Measurements from ENCODE around the gene TM2D1.

The TM2D1 gene

DNA sequence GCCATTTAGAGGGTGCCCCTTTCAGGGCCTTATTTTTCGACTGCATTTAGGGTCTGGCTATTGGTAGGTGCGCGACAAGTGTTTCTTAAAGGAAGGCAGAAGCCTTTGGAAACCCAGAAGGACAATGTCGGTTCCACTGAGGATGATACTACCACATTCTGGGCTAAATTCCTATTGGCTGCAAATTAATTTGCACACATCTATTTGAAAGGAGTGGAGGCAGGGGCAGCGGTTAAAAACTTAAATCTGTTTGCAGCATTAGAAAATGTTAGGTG lies 18.4 kb upstream of the TM2D1 start:
- H3K4me3 ChIP-seq (replicated peaks; ENCODE audit: insufficient read depth, low read length) = no peak overlapping the region
- TF ChIP-seq, protein P1, sequence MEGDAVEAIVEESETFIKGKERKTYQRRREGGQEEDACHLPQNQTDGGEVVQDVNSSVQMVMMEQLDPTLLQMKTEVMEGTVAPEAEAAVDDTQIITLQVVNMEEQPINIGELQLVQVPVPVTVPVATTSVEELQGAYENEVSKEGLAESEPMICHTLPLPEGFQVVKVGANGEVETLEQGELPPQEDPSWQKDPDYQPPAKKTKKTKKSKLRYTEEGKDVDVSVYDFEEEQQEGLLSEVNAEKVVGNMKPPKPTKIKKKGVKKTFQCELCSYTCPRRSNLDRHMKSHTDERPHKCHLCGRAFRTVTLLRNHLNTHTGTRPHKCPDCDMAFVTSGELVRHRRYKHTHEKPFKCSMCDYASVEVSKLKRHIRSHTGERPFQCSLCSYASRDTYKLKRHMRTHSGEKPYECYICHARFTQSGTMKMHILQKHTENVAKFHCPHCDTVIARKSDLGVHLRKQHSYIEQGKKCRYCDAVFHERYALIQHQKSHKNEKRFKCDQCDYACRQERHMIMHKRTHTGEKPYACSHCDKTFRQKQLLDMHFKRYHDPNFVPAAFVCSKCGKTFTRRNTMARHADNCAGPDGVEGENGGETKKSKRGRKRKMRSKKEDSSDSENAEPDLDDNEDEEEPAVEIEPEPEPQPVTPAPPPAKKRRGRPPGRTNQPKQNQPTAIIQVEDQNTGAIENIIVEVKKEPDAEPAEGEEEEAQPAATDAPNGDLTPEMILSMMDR (IDR thresholded peaks at IDR 0.05; ENCODE audit: insufficient read depth, low read length) = no peak
- no peak for TF ChIP-seq POLR2AphosphoS5 (IDR thresholded peaks at IDR 0.05; ENCODE audit: low read depth)
- TF ChIP-seq, protein P2, sequence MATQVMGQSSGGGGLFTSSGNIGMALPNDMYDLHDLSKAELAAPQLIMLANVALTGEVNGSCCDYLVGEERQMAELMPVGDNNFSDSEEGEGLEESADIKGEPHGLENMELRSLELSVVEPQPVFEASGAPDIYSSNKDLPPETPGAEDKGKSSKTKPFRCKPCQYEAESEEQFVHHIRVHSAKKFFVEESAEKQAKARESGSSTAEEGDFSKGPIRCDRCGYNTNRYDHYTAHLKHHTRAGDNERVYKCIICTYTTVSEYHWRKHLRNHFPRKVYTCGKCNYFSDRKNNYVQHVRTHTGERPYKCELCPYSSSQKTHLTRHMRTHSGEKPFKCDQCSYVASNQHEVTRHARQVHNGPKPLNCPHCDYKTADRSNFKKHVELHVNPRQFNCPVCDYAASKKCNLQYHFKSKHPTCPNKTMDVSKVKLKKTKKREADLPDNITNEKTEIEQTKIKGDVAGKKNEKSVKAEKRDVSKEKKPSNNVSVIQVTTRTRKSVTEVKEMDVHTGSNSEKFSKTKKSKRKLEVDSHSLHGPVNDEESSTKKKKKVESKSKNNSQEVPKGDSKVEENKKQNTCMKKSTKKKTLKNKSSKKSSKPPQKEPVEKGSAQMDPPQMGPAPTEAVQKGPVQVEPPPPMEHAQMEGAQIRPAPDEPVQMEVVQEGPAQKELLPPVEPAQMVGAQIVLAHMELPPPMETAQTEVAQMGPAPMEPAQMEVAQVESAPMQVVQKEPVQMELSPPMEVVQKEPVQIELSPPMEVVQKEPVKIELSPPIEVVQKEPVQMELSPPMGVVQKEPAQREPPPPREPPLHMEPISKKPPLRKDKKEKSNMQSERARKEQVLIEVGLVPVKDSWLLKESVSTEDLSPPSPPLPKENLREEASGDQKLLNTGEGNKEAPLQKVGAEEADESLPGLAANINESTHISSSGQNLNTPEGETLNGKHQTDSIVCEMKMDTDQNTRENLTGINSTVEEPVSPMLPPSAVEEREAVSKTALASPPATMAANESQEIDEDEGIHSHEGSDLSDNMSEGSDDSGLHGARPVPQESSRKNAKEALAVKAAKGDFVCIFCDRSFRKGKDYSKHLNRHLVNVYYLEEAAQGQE (IDR thresholded peaks at IDR 0.05; ENCODE audit: insufficient replicate concordance, low read depth) = no peak
- TF ChIP-seq SPI1 (IDR thresholded peaks at IDR 0.05; ENCODE audit: borderline replicate concordance, low read depth) = no peak
- no peak for TF ChIP-seq GABPA (IDR thresholded peaks at IDR 0.05; ENCODE audit: low read depth)
- no peak overlapping the region for H3K27ac ChIP-seq (replicated peaks)
- no peaks in the 10 kb centered on the region for H3K27me3 ChIP-seq (ENCODE audit: insufficient read depth, poor library complexity, severe bottlenecking)
- DNase-seq (ENCODE audit: low read depth in 1 of 2, low spot score in 1 of 2) = no peak

DNA sequence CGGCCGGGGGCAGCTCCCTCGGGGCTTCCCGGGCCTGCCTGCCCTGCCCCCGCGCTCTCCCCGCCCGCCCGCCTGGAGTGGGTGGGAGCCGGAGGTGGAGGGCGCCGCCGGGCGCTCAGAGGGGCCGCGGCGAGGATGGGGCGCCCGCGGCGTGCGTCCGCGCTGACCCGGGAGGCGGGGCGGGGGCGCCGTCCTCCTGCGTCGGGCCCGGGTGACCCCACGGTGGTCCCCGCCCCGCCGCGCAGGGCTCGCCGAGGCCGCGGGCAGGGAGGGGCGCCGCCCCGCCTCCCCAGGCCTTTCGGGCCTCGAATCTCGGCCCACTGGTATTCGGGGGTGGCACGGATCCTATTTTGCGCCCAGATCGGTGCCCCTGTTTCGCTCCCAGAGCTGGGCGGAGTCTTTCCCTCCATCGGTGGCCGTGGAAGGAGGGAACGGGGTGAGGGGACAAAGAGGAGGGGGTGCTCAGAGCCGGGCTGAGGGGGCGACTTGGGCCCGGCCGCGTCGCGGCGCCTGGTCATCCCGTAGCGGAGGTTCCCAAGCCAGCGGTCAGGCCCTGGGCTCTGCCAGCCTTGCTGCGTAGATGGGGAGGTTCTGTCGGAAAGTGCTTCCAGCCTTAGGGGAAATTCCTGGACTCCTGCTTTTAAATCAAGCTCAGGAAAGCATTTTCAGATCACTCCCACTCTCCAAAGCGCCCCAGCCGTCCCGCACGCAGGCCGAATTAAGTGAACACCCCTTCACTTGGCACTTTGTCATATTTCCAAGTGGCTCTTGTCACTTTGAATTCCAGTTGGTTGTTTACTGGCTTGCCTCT lies 17.9 kb upstream of the TM2D1 start:
- TF ChIP-seq, protein P2 (IDR thresholded peaks at IDR 0.05; ENCODE audit: insufficient replicate concordance, low read depth) = no peak
- TF ChIP-seq, protein P1 (IDR thresholded peaks at IDR 0.05; ENCODE audit: insufficient read depth, low read length) = no peak
- TF ChIP-seq SPI1 (IDR thresholded peaks at IDR 0.05; ENCODE audit: borderline replicate concordance, low read depth) (no peak), POLR2AphosphoS5 (IDR thresholded peaks at IDR 0.05; ENCODE audit: low read depth) (no peak), GABPA (IDR thresholded peaks at IDR 0.05; ENCODE audit: low read depth) (no peak)
- Histone ChIP-seq H3K4me3 (replicated peaks; ENCODE audit: insufficient read depth, low read length) (peak overlapping the region; percentile 59), H3K27me3 (ENCODE audit: insufficient read depth, poor library complexity, severe bottlenecking) (no peaks in the 10 kb centered on the region), H3K27ac (replicated peaks) (no peak overlapping the region)
- no peak for DNase-seq (ENCODE audit: low read depth in 1 of 2, low spot score in 1 of 2)

DNA sequence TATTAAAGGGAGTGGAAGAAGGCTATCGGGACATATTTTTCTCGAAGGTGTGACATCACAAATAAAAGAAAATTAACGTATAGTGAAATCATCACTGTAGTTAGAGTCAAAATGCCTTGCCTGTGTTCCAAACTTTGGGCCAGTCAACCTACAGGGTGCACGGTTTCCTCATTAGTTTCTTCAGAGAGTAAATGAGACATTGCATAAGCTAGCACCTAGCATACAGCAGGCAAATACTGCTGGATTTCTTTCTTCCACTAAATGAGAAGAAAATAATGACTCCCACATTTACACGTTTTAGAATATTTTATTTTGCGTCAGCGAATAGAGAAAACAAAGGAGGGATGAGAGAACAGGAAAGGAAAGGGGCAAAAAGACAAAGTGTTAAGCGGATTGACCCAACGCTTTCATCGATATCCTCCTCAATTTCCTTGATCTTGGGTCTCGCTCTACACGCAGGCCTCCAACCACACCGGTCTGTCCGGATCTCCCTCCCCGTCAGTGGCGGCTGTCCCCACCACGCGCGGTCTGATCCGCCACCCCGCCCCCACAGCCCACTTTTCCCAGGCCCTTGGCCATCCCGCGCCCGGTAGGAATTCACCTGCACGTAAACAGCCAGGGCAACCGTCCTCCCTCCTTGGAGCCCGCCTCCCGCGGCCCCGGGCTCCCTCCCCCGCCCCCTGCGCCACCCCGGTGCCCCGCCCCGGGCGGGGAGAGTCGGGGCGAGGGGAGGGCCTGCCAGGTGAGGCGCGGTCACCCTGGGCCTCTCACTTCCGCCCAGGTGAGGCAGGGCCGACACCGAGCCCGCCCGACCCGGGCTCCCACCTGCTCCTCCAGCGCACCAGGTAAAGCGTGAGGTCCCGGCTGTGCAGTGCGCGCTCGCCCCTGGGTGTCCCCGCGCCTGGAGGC lies 17.0 kb upstream of the TM2D1 start, which contains the start of gene PATJ:
PATJ (plus strand) TSS at position 770 of the 909 bp plus-strand sequence. CDS start 20,413 bp downstream, outside the sequence.
- TF ChIP-seq SPI1 (IDR thresholded peaks at IDR 0.05; ENCODE audit: borderline replicate concordance, low read depth) (no peak), POLR2AphosphoS5 (IDR thresholded peaks at IDR 0.05; ENCODE audit: low read depth) (no peak), GABPA (IDR thresholded peaks at IDR 0.05; ENCODE audit: low read depth) (no peak)
- TF ChIP-seq, protein P2 (IDR thresholded peaks at IDR 0.05; ENCODE audit: insufficient replicate concordance, low read depth) = no peak
- TF ChIP-seq, protein P1 (IDR thresholded peaks at IDR 0.05; ENCODE audit: insufficient read depth, low read length) = no peak
- Histone ChIP-seq H3K27ac (replicated peaks) (no peak within 1 kb of the TSS), H3K4me3 (replicated peaks; ENCODE audit: insufficient read depth, low read length) (peak within 1 kb of the TSS; percentile 59), H3K27me3 (ENCODE audit: insufficient read depth, poor library complexity, severe bottlenecking) (no peaks in the 10 kb centered on the region)
- DNase-seq (ENCODE audit: low read depth in 1 of 2, low spot score in 1 of 2) = peak in 1 of 2 experiments; percentile 10

Measured in HL-60 (cell line).